ENCODE data around the gene GLTP. TPM values are rescaled to one million over a fixed set of nuclear protein-coding genes. Genes with fewer than 3 reads are reported as not detected.

Gene GLTP
- total and polyA plus RNA-seq, 2 of the 13 experiments (the other 11 are each of a cell fraction or from before 2014, with no cell fraction given) = 10.7 to 12.9 TPM

GRCh38 chr12:109863847-109864712, 16.3 kb downstream of the GLTP start (continued):
- TF ChIP-seq MAFG (CRISPR knock-in tag; IDR thresholded peaks at IDR 0.05) (no peak), ZEB1 (IDR thresholded peaks at IDR 0.05; ENCODE audit: insufficient replicate concordance, low read depth) (peak; percentile 50), PCBP2 (optimal IDR thresholded peaks at IDR 0.05; ENCODE audit: low read depth, low read length, poor library complexity, severe bottlenecking) (no peak), GLMP (CRISPR knock-in tag; IDR thresholded peaks at IDR 0.05; ENCODE audit: borderline replicate concordance) (no peak), ZNF598 (CRISPR knock-in tag; IDR thresholded peaks at IDR 0.05; ENCODE audit: borderline replicate concordance) (0 out of 2 replicates have a peak, but pooled peaks have one; percentile 51), MIXL1 (CRISPR knock-in tag; IDR thresholded peaks at IDR 0.05) (peak; percentile 46; the same call in 1 of the 2 replicates), AHDC1 (CRISPR knock-in tag; IDR thresholded peaks at IDR 0.05; ENCODE audit: borderline replicate concordance) (peak; percentile 54; the same call in 1 of the 2 replicates), GZF1 (CRISPR knock-in tag; IDR thresholded peaks at IDR 0.05) (peak; percentile 81; the same call in 1 of the 2 replicates), ZBTB26 (CRISPR knock-in tag; IDR thresholded peaks at IDR 0.05; ENCODE audit: borderline replicate concordance) (peak; percentile 88), NONO (IDR thresholded peaks at IDR 0.05) (no peak), NONO (CRISPR knock-in tag; conservative IDR thresholded peaks at IDR 0.05) (peak; percentile 88), ASH2L (IDR thresholded peaks at IDR 0.05; ENCODE audit: insufficient read length, low read depth, low read length) (peak; percentile 72), ATF4 (CRISPR knock-in tag; IDR thresholded peaks at IDR 0.05) (peak in 1 of 2 experiments; percentile 62; a peak in 2 of 4 replicates), ZHX1 (CRISPR knock-in tag; IDR thresholded peaks at IDR 0.05; ENCODE audit: low read depth) (no peak; the same call in 1 of the 2 replicates), ZNF143 (CRISPR knock-in tag; IDR thresholded peaks at IDR 0.05) (no peak)
